ENCODE data around the gene RTL10. TPM values are rescaled to one million over a fixed set of nuclear protein-coding genes. Genes with fewer than 3 reads are reported as not detected.

RTL10 gene
- total and polyA plus RNA-seq, 2 of the 13 experiments (the other 11 are each of a cell fraction or from before 2014, with no cell fraction given): 14.1 to 15.8 TPM

- TF ChIP-seq ZBTB40 (IDR thresholded peaks at IDR 0.05) (no peak), ZBTB40 (CRISPR knock-in tag; IDR thresholded peaks at IDR 0.05) (no peak), LCORL (IDR thresholded peaks at IDR 0.05) (no peak), LCORL (CRISPR knock-in tag; IDR thresholded peaks at IDR 0.05) (no peak), ZNF280D (CRISPR knock-in tag; IDR thresholded peaks at IDR 0.05) (peak; percentile 83; the same call in 1 of the 2 replicates), ZSCAN29 (CRISPR knock-in tag; conservative IDR thresholded peaks at IDR 0.05) (peak; percentile 63; the same call in 1 of the 2 replicates), THAP11 (CRISPR knock-in tag; IDR thresholded peaks at IDR 0.05) (0 out of 2 replicates have a peak, but pooled peaks have one; percentile 40), MXI1 (IDR thresholded peaks at IDR 0.05; ENCODE audit: borderline replicate concordance, low read depth, low read length) (peak; percentile 88; the same call in 1 of the 3 replicates), TEAD3 (CRISPR knock-in tag; optimal IDR thresholded peaks at IDR 0.05; ENCODE audit: borderline replicate concordance) (peak; percentile 14), ZNF468 (CRISPR knock-in tag; IDR thresholded peaks at IDR 0.05) (no peak), ZNF7 (CRISPR knock-in tag; IDR thresholded peaks at IDR 0.05) (no peak), HMG20A (CRISPR knock-in tag; IDR thresholded peaks at IDR 0.05; ENCODE audit: borderline replicate concordance) (no peak), DPF2 (CRISPR knock-in tag; IDR thresholded peaks at IDR 0.05; ENCODE audit: borderline replicate concordance, low read depth) (peak; percentile 64; the same call in 1 of the 2 replicates), ZUFSP (CRISPR knock-in tag; IDR thresholded peaks at IDR 0.05; ENCODE audit: borderline replicate concordance) (no peak), ZNF674 (CRISPR knock-in tag; IDR thresholded peaks at IDR 0.05; ENCODE audit: low read depth) (no peak), RARG (CRISPR knock-in tag; IDR thresholded peaks at IDR 0.05; ENCODE audit: low read depth) (no peak)
These were observed 44.3 kb upstream of the RTL10 start (continued) for GRCh38 chr22:19898831-19899567.

Measured in HepG2 (cell line).